Measurements from ENCODE around the gene TMEM247.

GRCh38 chr2:46459694-46460093, 19.7 kb upstream of the TMEM247 start:
- no peak for TF ChIP-seq POLR2A (IDR thresholded peaks at IDR 0.05)
- TF ChIP-seq CTCF (IDR thresholded peaks at IDR 0.05): no peak
